Parathyroid adenoma (tissue), 2 donors: ENCODE data around the gene TMEM97.
A peak's percentile ranks its signal among the peaks of the same experiment; 100 is the strongest.

ENCODE experiments used
- H2AFZ ChIP-seq: fragments of 300-600 bp; sonication (generic); one replicate; pipeline ENCODE4 v1.7.0; 2017; ENCODE audit warnings: antibody characterized with exemption, mild to moderate bottlenecking
- H3K27ac ChIP-seq: fragments of 300-600 bp; sonication (generic); one replicate; pipeline ENCODE4 v1.7.0; 2017
- H3K27me3 ChIP-seq: fragments of 300-600 bp; sonication (generic); one replicate; pipeline ENCODE4 v1.7.0; 2017; ENCODE audit warnings: low read length; ENCODE audit not compliant: control insufficient read depth, insufficient read depth
- H3K36me3 ChIP-seq: fragments of 300-600 bp; sonication (generic); one replicate; pipeline ENCODE4 v1.7.0; 2017; ENCODE audit warnings: low read length; ENCODE audit not compliant: control insufficient read depth, insufficient read depth
- H3K4me1 ChIP-seq: fragments of 300-600 bp; sonication (generic); one replicate; pipeline ENCODE4 v1.7.0; 2017; ENCODE audit warnings: control low read depth
- H3K4me2 ChIP-seq: fragments of 300-600 bp; sonication (generic); one replicate; pipeline ENCODE4 v1.7.0; 2017; ENCODE audit warnings: low read length
- H3K4me3 ChIP-seq: fragments of 300-600 bp; sonication (generic); one replicate; pipeline ENCODE4 v1.7.0; 2017; ENCODE audit warnings: low read depth, low read length
- H3K79me2 ChIP-seq: fragments of 300-600 bp; sonication (generic); one replicate; pipeline ENCODE4 v1.7.0; 2017; ENCODE audit warnings: control low read depth
- H3K9ac ChIP-seq: fragments of 300-600 bp; sonication (generic); one replicate; pipeline ENCODE4 v1.7.0; 2017; ENCODE audit warnings: mild to moderate bottlenecking
- H3K9me3 ChIP-seq: fragments of 300-600 bp; sonication (generic); one replicate; pipeline ENCODE4 v1.7.0; 2017; ENCODE audit warnings: low read length; ENCODE audit not compliant: control insufficient read depth
- CTCF ChIP-seq: fragments of 300-600 bp; sonication (generic); IDR thresholded peaks from one replicate; pipeline ENCODE4 v1.7.0; 2017; ENCODE audit warnings: antibody characterized with exemption, mild to moderate bottlenecking
- donor health status: primary hyperparathyroidism.

Gene TMEM97

GRCh38 chr17:28344011-28344410 is 25.0 kb downstream of the TMEM97 start:
- TF ChIP-seq CTCF, result no peak
- no peak overlapping the region for H2AFZ ChIP-seq
- H3K79me2 ChIP-seq, result no peaks in the 10 kb centered on the region
- H3K4me2 ChIP-seq, result no peak overlapping the region
- H3K27ac ChIP-seq, result no peak overlapping the region
- peaks cover 20% of the 10 kb centered on the region for H3K4me1 ChIP-seq
- no peaks in the 10 kb centered on the region for H3K36me3 ChIP-seq
- H3K27me3 ChIP-seq, result no peaks in the 10 kb centered on the region
- H3K9ac ChIP-seq, result no peak overlapping the region
- no peaks in the 10 kb centered on the region for H3K9me3 ChIP-seq
- H3K4me3 ChIP-seq, result no peak overlapping the region

GRCh38 chr17:28344435-28344901 is 25.5 kb downstream of the TMEM97 start:
- peaks cover 20% of the 10 kb centered on the region for H3K4me1 ChIP-seq
- no peaks in the 10 kb centered on the region for H3K27me3 ChIP-seq
- H3K4me2 ChIP-seq, result no peak overlapping the region
- H3K27ac ChIP-seq, result no peak overlapping the region
- H3K36me3 ChIP-seq, result no peaks in the 10 kb centered on the region
- no peak for TF ChIP-seq CTCF
- H2AFZ ChIP-seq, result no peak overlapping the region
- H3K4me3 ChIP-seq, result no peak overlapping the region
- H3K79me2 ChIP-seq, result no peaks in the 10 kb centered on the region
- H3K9ac ChIP-seq, result no peak overlapping the region
- no peaks in the 10 kb centered on the region for H3K9me3 ChIP-seq

DNA sequence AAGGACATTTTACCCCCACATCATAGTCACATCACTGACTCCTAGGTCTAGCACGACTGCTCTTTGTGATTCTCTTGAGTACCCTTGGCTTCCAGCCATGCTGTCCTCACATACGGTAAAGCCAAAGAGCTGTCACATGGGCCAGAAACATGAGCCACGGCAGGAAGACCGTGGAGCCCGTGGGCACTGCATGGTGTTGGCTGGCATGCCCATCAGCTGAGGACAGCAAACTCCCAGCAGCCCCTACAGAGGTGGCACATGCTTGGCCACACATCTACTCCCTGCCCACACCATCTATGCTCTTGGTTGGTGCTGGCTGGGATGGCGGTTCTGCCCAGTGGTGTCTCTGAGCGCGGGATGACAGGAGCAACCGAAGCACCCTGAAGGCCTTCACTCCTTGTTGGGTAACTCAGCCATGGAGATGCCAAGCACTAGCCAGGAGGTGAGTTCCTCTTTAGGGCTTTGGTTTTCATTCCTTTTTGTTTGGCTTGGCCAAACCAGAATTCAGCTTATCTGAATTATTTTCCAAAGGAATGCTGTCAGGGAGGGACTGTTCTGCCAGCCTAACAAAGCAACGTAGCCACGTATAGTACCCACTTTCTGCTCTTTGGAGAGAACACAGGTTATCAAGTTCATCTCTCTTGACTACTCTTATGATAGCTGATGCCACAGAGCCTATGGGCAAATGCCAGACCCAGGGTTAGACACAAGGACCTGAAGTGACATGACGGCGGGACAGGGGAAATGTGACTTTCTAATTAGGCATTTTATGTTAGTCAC is 26.6 kb downstream of the TMEM97 start:
- Histone ChIP-seq H3K27ac (peak overlapping the region; percentile 37), H3K27me3 (no peaks in the 10 kb centered on the region), H3K36me3 (no peaks in the 10 kb centered on the region), H3K79me2 (no peaks in the 10 kb centered on the region), H3K9ac (no peak overlapping the region), H3K4me3 (no peak overlapping the region), H3K4me1 (peaks cover 20% of the 10 kb centered on the region), H3K4me2 (no peak overlapping the region), H2AFZ (no peak overlapping the region), H3K9me3 (no peaks in the 10 kb centered on the region)
- TF ChIP-seq CTCF, result no peak

DNA sequence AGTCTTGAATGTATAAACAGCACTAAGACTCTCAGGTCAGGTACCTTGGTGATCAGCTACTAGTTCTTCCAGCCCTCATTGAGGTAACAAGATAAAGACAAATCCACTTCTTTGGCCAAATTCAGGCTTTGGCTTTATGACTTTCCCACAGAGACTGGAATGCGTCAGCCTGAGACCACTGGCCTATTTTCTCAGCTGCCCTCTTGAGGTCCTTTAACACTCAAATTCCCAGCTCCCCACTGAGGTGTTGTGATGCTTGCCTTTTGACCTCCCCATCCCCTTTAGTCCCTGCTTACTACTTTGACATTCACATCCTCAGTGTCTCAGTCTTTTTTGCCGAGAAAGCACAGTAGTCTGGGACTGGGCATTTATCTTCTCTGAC is 27.2 kb downstream of the TMEM97 start:
- H3K36me3 ChIP-seq, result no peaks in the 10 kb centered on the region

More for the DNA sequence above, 27.2 kb downstream of the TMEM97 start:
- no peaks in the 10 kb centered on the region for H3K27me3 ChIP-seq
- no peak overlapping the region for H3K4me2 ChIP-seq
- TF ChIP-seq CTCF, result no peak
- no peaks in the 10 kb centered on the region for H3K79me2 ChIP-seq
- H3K9ac ChIP-seq, result no peak overlapping the region
- peaks cover 20% of the 10 kb centered on the region for H3K4me1 ChIP-seq
- H3K4me3 ChIP-seq, result no peak overlapping the region
- no peaks in the 10 kb centered on the region for H3K9me3 ChIP-seq
- peak overlapping the region; percentile 37 for H3K27ac ChIP-seq
- H2AFZ ChIP-seq, result no peak overlapping the region
